ENCODE results near the gene TNS2. TPM values are rescaled to one million over a fixed set of nuclear protein-coding genes. Genes with fewer than 3 reads are reported as not detected.

TNS2 gene
- total RNA-seq, 1 donor from 2014 or later = 15.4 TPM

- Histone ChIP-seq H3K9me3 (ENCODE audit: insufficient read depth, low read depth, low read length) (no peaks in the 10 kb centered on the region), H3K9ac (ENCODE audit: low read length) (no peak overlapping the region), H3K4me1 (ENCODE audit: insufficient read depth, low read length) (peaks cover 31% of the 10 kb centered on the region), H3K4me2 (ENCODE audit: low read length) (no peak overlapping the region), H2AFZ (ENCODE audit: low read depth, low read length) (no peak overlapping the region), H4K20me1 (ENCODE audit: insufficient read depth, low read length) (peaks cover 17% of the 10 kb centered on the region), H3K79me2 (ENCODE audit: insufficient read depth, low read length) (peaks cover 3% of the 10 kb centered on the region), H3K36me3 (ENCODE audit: insufficient read depth, low read length) (peaks cover 19% of the 10 kb centered on the region), H3K4me3 (ENCODE audit: insufficient read depth, low read depth, low read length) (no peak overlapping the region), H3K27me3 (ENCODE audit: insufficient read depth, low read length) (no peaks in the 10 kb centered on the region), H3K27ac (ENCODE audit: low read depth, low read length) (no peak overlapping the region)
- Mint-ChIP-seq H3K4me3 (ENCODE audit: unreplicated experiment) (no peak overlapping the region), H3K27ac (ENCODE audit: unreplicated experiment) (no peak overlapping the region), H3K27me3 (ENCODE audit: low read depth, unreplicated experiment) (no peaks in the 10 kb centered on the region), H3K36me3 (ENCODE audit: low read depth, unreplicated experiment) (peaks cover 8% of the 10 kb centered on the region), H3K9me3 (ENCODE audit: unreplicated experiment) (peaks cover 3% of the 10 kb centered on the region), H3K4me1 (ENCODE audit: low read depth, unreplicated experiment) (peaks cover 34% of the 10 kb centered on the region)
- FAIRE-seq (no peak), DNase-seq (ENCODE audit: low read depth) (no peak)
- TF ChIP-seq CTCF (IDR thresholded peaks at IDR 0.05; ENCODE audit: insufficient read depth, low read depth, low read length) (no peak), EZH2 (IDR thresholded peaks at IDR 0.05; ENCODE audit: insufficient read depth, low read length) (no peak)
These were observed 5.7 kb upstream of the TNS2 start for GRCh38 chr12:53044052-53044581.

GRCh38 chr12:53044896-53045695 is 4.8 kb upstream of the TNS2 start:
- H3K27ac Mint-ChIP-seq (ENCODE audit: unreplicated experiment) = peak overlapping the region; percentile 98
- peaks cover 3% of the 10 kb centered on the region for H3K9me3 Mint-ChIP-seq (ENCODE audit: unreplicated experiment)
- H3K79me2 ChIP-seq (ENCODE audit: insufficient read depth, low read length) = peaks cover 10% of the 10 kb centered on the region
- no peaks in the 10 kb centered on the region for H3K27me3 Mint-ChIP-seq (ENCODE audit: low read depth, unreplicated experiment)
- peaks cover 10% of the 10 kb centered on the region for H3K36me3 ChIP-seq (ENCODE audit: insufficient read depth, low read length)
- H3K27me3 ChIP-seq (ENCODE audit: insufficient read depth, low read length) = no peaks in the 10 kb centered on the region
- no peak overlapping the region for H3K4me3 ChIP-seq (ENCODE audit: insufficient read depth, low read depth, low read length)
- FAIRE-seq = no peak
- H3K4me1 ChIP-seq (ENCODE audit: insufficient read depth, low read length) = peaks cover 38% of the 10 kb centered on the region
- peaks cover 13% of the 10 kb centered on the region for H4K20me1 ChIP-seq (ENCODE audit: insufficient read depth, low read length)
- no peaks in the 10 kb centered on the region for H3K9me3 ChIP-seq (ENCODE audit: insufficient read depth, low read depth, low read length)
- H3K27ac ChIP-seq (ENCODE audit: low read depth, low read length) = no peak overlapping the region
- peaks cover 8% of the 10 kb centered on the region for H3K36me3 Mint-ChIP-seq (ENCODE audit: low read depth, unreplicated experiment)
- H3K9ac ChIP-seq (ENCODE audit: low read length) = no peak overlapping the region
- peak overlapping the region; percentile 74 for H3K4me3 Mint-ChIP-seq (ENCODE audit: unreplicated experiment)
- H3K4me2 ChIP-seq (ENCODE audit: low read length) = peak overlapping the region; percentile 95
- H3K4me1 Mint-ChIP-seq (ENCODE audit: low read depth, unreplicated experiment) = peaks cover 38% of the 10 kb centered on the region
- no peak for DNase-seq (ENCODE audit: low read depth)
- no peak overlapping the region for H2AFZ ChIP-seq (ENCODE audit: low read depth, low read length)
- TF ChIP-seq CTCF (IDR thresholded peaks at IDR 0.05; ENCODE audit: insufficient read depth, low read depth, low read length) = no peak
- no peak for TF ChIP-seq EZH2 (IDR thresholded peaks at IDR 0.05; ENCODE audit: insufficient read depth, low read length)

GRCh38 chr12:53045696-53046045 is 4.2 kb upstream of the TNS2 start:
- Histone ChIP-seq H3K36me3 (ENCODE audit: insufficient read depth, low read length) (peaks cover 10% of the 10 kb centered on the region), H4K20me1 (ENCODE audit: insufficient read depth, low read length) (peaks cover 17% of the 10 kb centered on the region), H3K9ac (ENCODE audit: low read length) (no peak overlapping the region), H2AFZ (ENCODE audit: low read depth, low read length) (no peak overlapping the region), H3K9me3 (ENCODE audit: insufficient read depth, low read depth, low read length) (no peaks in the 10 kb centered on the region), H3K79me2 (ENCODE audit: insufficient read depth, low read length) (peaks cover 16% of the 10 kb centered on the region), H3K4me1 (ENCODE audit: insufficient read depth, low read length) (peaks cover 43% of the 10 kb centered on the region), H3K4me2 (ENCODE audit: low read length) (peak overlapping the region; percentile 95), H3K27me3 (ENCODE audit: insufficient read depth, low read length) (no peaks in the 10 kb centered on the region), H3K4me3 (ENCODE audit: insufficient read depth, low read depth, low read length) (peak overlapping the region; percentile 69), H3K27ac (ENCODE audit: low read depth, low read length) (no peak overlapping the region)
- DNase-seq (ENCODE audit: low read depth) (no peak), FAIRE-seq (no peak)
- Mint-ChIP-seq H3K27me3 (ENCODE audit: low read depth, unreplicated experiment) (no peaks in the 10 kb centered on the region), H3K27ac (ENCODE audit: unreplicated experiment) (peak overlapping the region; percentile 98), H3K4me1 (ENCODE audit: low read depth, unreplicated experiment) (peaks cover 42% of the 10 kb centered on the region), H3K4me3 (ENCODE audit: unreplicated experiment) (peak overlapping the region; percentile 90), H3K9me3 (ENCODE audit: unreplicated experiment) (peaks cover 3% of the 10 kb centered on the region), H3K36me3 (ENCODE audit: low read depth, unreplicated experiment) (peaks cover 8% of the 10 kb centered on the region)
- TF ChIP-seq EZH2 (IDR thresholded peaks at IDR 0.05; ENCODE audit: insufficient read depth, low read length) = no peak
- TF ChIP-seq CTCF (IDR thresholded peaks at IDR 0.05; ENCODE audit: insufficient read depth, low read depth, low read length) = no peak

Measured in astrocyte (in vitro differentiated cells and primary cell).